NCI-H524 (cell line): ENCODE results near the gene BMPR2.
"Not testable (repeated sequence)": the region's sequence is repeated elsewhere in the genome, so short reads cannot be mapped to it uniquely, and the experiment has no call there.

Experiments
- DNase-seq, 2 experiments: peaks; one replicate each; lab custom pipeline; 2025; lab: John Stamatoyannopoulos, UW

The BMPR2 gene

GRCh38 chr2:202535290-202535689 lies 159.2 kb downstream of the BMPR2 start:
- not testable (repeated sequence) for DNase-seq

GRCh38 chr2:202541137-202541536 lies 165.0 kb downstream of the BMPR2 start:
- peak; percentile 59 to 63 for DNase-seq

GRCh38 chr2:202542142-202542541 lies 166.0 kb downstream of the BMPR2 start:
- peak in 1 of 2 experiments; percentile 58 for DNase-seq

- DNase-seq = no peak
These were observed 169.4 kb downstream of the BMPR2 start for GRCh38 chr2:202545523-202545922.

- no peak for DNase-seq
These were observed 169.8 kb downstream of the BMPR2 start for GRCh38 chr2:202545931-202546330.

- not testable (repeated sequence) for DNase-seq
These were observed 170.5 kb downstream of the BMPR2 start for GRCh38 chr2:202546499-202547141.

- no peak for DNase-seq
These were observed 172.1 kb downstream of the BMPR2 start for GRCh38 chr2:202548240-202548639.

- not testable (repeated sequence) for DNase-seq
These were observed 174.9 kb downstream of the BMPR2 start for GRCh38 chr2:202551000-202551399.

GRCh38 chr2:202555356-202555755 lies 179.2 kb downstream of the BMPR2 start:
- DNase-seq = no peak

- no peak for DNase-seq
These were observed 184.1 kb downstream of the BMPR2 start for GRCh38 chr2:202560200-202560599.

GRCh38 chr2:202564226-202564625 lies 188.1 kb downstream of the BMPR2 start:
- DNase-seq = no peak

GRCh38 chr2:202566286-202566685 lies 190.2 kb downstream of the BMPR2 start:
- DNase-seq = no peak

GRCh38 chr2:202574541-202574940 lies 198.4 kb downstream of the BMPR2 start:
- no peak for DNase-seq

- DNase-seq = not testable (repeated sequence)
These were observed 199.1 kb downstream of the BMPR2 start for GRCh38 chr2:202575194-202575593.

- peak; percentile 68 to 90 for DNase-seq
These were observed 201.4 kb downstream of the BMPR2 start for GRCh38 chr2:202577250-202578183.

- DNase-seq = not testable (repeated sequence)
These were observed 206.7 kb downstream of the BMPR2 start for GRCh38 chr2:202582846-202583245.

GRCh38 chr2:202583709-202584219 lies 207.6 kb downstream of the BMPR2 start:
- no peak for DNase-seq

GRCh38 chr2:202588647-202589581 lies 212.8 kb downstream of the BMPR2 start:
- peak; percentile 42 to 83 for DNase-seq

- DNase-seq = no peak
These were observed 213.4 kb downstream of the BMPR2 start for GRCh38 chr2:202589582-202589949.

GRCh38 chr2:202592566-202592965 lies 216.4 kb downstream of the BMPR2 start:
- DNase-seq = no peak

- DNase-seq = no peak
These were observed 223.0 kb downstream of the BMPR2 start for GRCh38 chr2:202599105-202599504.

- DNase-seq = no peak
These were observed 223.8 kb downstream of the BMPR2 start for GRCh38 chr2:202599911-202600310.
